B cell (primary cell): ENCODE data around the gene PDLIM4. TPM values are rescaled to one million over a fixed set of nuclear protein-coding genes. Genes with fewer than 3 reads are reported as not detected.

Experiments
- ATAC-seq: fragments of 200-7000 bp; cut with Tn5 transposase; one replicate; pipeline ENCODE4 v1.10.0; 2021; ENCODE audit warnings: low read depth, mild to moderate bottlenecking, moderate number of reproducible peaks, moderate library complexity
- CTCF ChIA-PET: fragments of 350-600 bp; sonication (Branson Sonifier 250); formaldehyde crosslinking; loops from one replicate; lab custom pipeline; 2021; ENCODE audit warnings: antibody characterized with exemption, inconsistent platforms; lab: Charles Lee
- POLR2A ChIA-PET: fragments of 350-600 bp; sonication (Branson Sonifier 250); formaldehyde crosslinking; loops from one replicate; lab custom pipeline; 2021; ENCODE audit warnings: antibody characterized with exemption; lab: Charles Lee
- DNase-seq: peaks from one replicate; pipeline ENCODE4 v3.0.0; 2013
- H2AFZ ChIP-seq: 2 replicates; pipeline ENCODE4 v1.6.1; 2012; ENCODE audit warnings: mild to moderate bottlenecking, low read depth, low read length; ENCODE audit not compliant: insufficient read depth, poor library complexity, severe bottlenecking
- H3K27ac ChIP-seq, 2 donors: 1 replicate in 1 of 2; 2 replicates in 1 of 2; pipeline ENCODE4 v1.5.1; 2012 to 2013; ENCODE audit warnings: low read length in 2 of 2, mild to moderate bottlenecking in 2 of 2, moderate library complexity in 1 of 2
- H3K27me3 ChIP-seq, 4 experiments: fragments of 200-600 bp in 1 of 4; sonication (generic) in 1 of 4; replicated peaks in 1 of 4; 1 replicate in 2 of 4; 2 replicates in 2 of 4; pipeline versions ENCODE4 v1.6.1 to v1.7.0; 2013 to 2016; ENCODE audit warnings: low read length in 3 of 4, mild to moderate bottlenecking in 2 of 4, mixed read lengths in 1 of 4, moderate library complexity in 1 of 4; ENCODE audit not compliant: insufficient read depth in 4 of 4, control insufficient read depth in 3 of 4; ENCODE audit errors: control extremely low read depth in 1 of 4
- H3K36me3 ChIP-seq, 2 experiments: replicated peaks in 1 of 2; 1 replicate in 1 of 2; 2 replicates in 1 of 2; pipeline versions ENCODE4 v1.6.1 to v1.7.1; 2013; ENCODE audit warnings: low read length in 1 of 2; ENCODE audit not compliant: insufficient read depth in 2 of 2, control insufficient read depth in 1 of 2; ENCODE audit errors: control extremely low read depth in 1 of 2, extremely low read depth in 1 of 2
- H3K4me1 ChIP-seq, 2 donors: fragments of 200-600 bp in 1 of 2; sonication (generic) in 1 of 2; 1 replicate in 1 of 2; 2 replicates in 1 of 2; pipeline versions ENCODE4 v1.5.1 to v1.6.1; 2013 to 2017; ENCODE audit warnings: low read length in 2 of 2; ENCODE audit not compliant: control insufficient read depth in 2 of 2, insufficient read depth in 2 of 2
- H3K4me2 ChIP-seq: replicated peaks from 2 replicates; pipeline ENCODE3; 2012; ENCODE audit warnings: mild to moderate bottlenecking, low read depth, low read length; ENCODE audit not compliant: poor library complexity, severe bottlenecking
- H3K4me3 ChIP-seq, 5 experiments: fragments of 200-600 bp in 1 of 5; sonication (generic) in 1 of 5; 1 replicate in 3 of 5; 2 replicates in 2 of 5; pipeline versions ENCODE4 v1.5.1 to v1.7.0; 2011 to 2016; ENCODE audit warnings: low read length in 4 of 5, mild to moderate bottlenecking in 4 of 5, low read depth in 2 of 5, control low read depth in 1 of 5, moderate library complexity in 1 of 5; ENCODE audit not compliant: insufficient read depth in 1 of 5; ENCODE audit errors: control extremely low read depth in 1 of 5, extremely low read depth in 1 of 5
- H3K79me2 ChIP-seq: fragments of 200-600 bp; sonication (generic); one replicate; pipeline ENCODE4 v1.6.0; 2016; ENCODE audit warnings: low read length; ENCODE audit not compliant: control insufficient read depth, insufficient read depth
- H3K9ac ChIP-seq: fragments of 200-600 bp; sonication (generic); 2 replicates; pipeline ENCODE4 v1.6.1; 2017; ENCODE audit warnings: mild to moderate bottlenecking, low read length, moderate library complexity
- H3K9me3 ChIP-seq, 3 donors: one replicate each; pipeline versions ENCODE4 v1.6.1 to v1.7.1; 2013; ENCODE audit warnings: low read length in 2 of 3; ENCODE audit not compliant: control insufficient read depth in 2 of 3, insufficient read depth in 1 of 3; ENCODE audit errors: control extremely low read depth in 1 of 3
- H4K20me1 ChIP-seq: 2 replicates; pipeline ENCODE4 v1.6.0; 2012; ENCODE audit warnings: mild to moderate bottlenecking, low read length; ENCODE audit not compliant: insufficient read depth, control insufficient read depth, poor library complexity, severe bottlenecking
- H3K27ac Mint-ChIP-seq: one replicate; pipeline ENCODE4 v1.8.0; 2021; ENCODE audit warnings: mixed read lengths
- H3K27me3 Mint-ChIP-seq: one replicate; pipeline ENCODE4 v1.8.0; 2021; ENCODE audit warnings: mixed read lengths
- H3K4me1 Mint-ChIP-seq: one replicate; pipeline ENCODE4 v1.8.0; 2021; ENCODE audit warnings: mixed read lengths
- H3K4me3 Mint-ChIP-seq: one replicate; pipeline ENCODE4 v1.8.0; 2021; ENCODE audit warnings: mixed read lengths
- H3K9me3 Mint-ChIP-seq: one replicate; pipeline ENCODE4 v1.8.0; 2022; ENCODE audit warnings: mixed read lengths; ENCODE audit not compliant: insufficient read depth
- CTCF ChIP-seq: fragments of 200-600 bp; IDR thresholded peaks from one replicate; pipeline ENCODE4 v1.8.0; 2022; ENCODE audit warnings: antibody characterized with exemption, mild to moderate bottlenecking
- EZH2 ChIP-seq: IDR thresholded peaks from 2 replicates; pipeline ENCODE4 v1.6.1; 2012; ENCODE audit warnings: borderline replicate concordance, low read depth, mild to moderate bottlenecking, moderate library complexity, low read length; ENCODE audit not compliant: insufficient read depth, poor library complexity, severe bottlenecking
- WGBS: methylation state at CpG from one replicate; pipeline ENCODE4 v1.1.5; 2013; ENCODE audit warnings: missing lambda C conversion rate; ENCODE audit not compliant: insufficient coverage; 5-methylcytosine and 5-hydroxymethylcytosine counted together
- intact Hi-C: fragments of 100-400 bp; cut with micrococcal nuclease; formaldehyde crosslinking; loops from one replicate; pipeline ENCODE4 v1.10.0; 2022
- polyA plus RNA-seq: library from polyadenylated mRNA; depleted of rRNA; stranded (reverse); fragments of >200 nt; gene quantifications from 2 replicates; pipeline ENCODE4 v1.2.3, GENCODE V29; 2012
- total RNA-seq, 2 donors: library from RNA; stranded (reverse); fragments of 120-200 nt in 1 of 2; gene quantifications; 1 replicate in 1 of 2; 2 replicates in 1 of 2; pipeline versions ENCODE4 v1.2.3 to v1.2.4, GENCODE V29; 2013 to 2022

PDLIM4 gene
- total and polyA plus RNA-seq, 2 donors (not counting 1 experiment from before 2014, with no cell fraction given), result not detected

GRCh38 chr5:132230871-132231270 lies 26.6 kb upstream of the PDLIM4 start:
- peaks cover 26 to 36% of the 10 kb centered on the region in 2 donors for H3K4me1 ChIP-seq
- H3K27me3 ChIP-seq, result peaks cover 0 to 15% (median 6%) of the 10 kb centered on the region in 4 experiments
- Mint-ChIP-seq H3K9me3 (no peaks in the 10 kb centered on the region), H3K4me1 (peaks cover 28% of the 10 kb centered on the region), H3K4me3 (no peak overlapping the region), H3K27me3 (peaks cover 16% of the 10 kb centered on the region), H3K27ac (no peak overlapping the region)
- no peaks in the 10 kb centered on the region for H4K20me1 ChIP-seq
- no peak overlapping the region for H3K27ac ChIP-seq
- no peak overlapping the region for H3K4me3 ChIP-seq
- ChIA-PET CTCF (interaction anchor here (1.4 kb wide), 1 partner anchor 13 kb away, joined by 3 read pairs; no protein-coding TSS in a partner anchor), POLR2A (no interaction called here)
- no peak overlapping the region for H2AFZ ChIP-seq
- ATAC-seq, result no peak
- no peak for DNase-seq
- TF ChIP-seq CTCF (no peak), EZH2 (no peak)
- H3K9ac ChIP-seq, result no peak overlapping the region
- peaks cover 0 to 14% (median 0%) of the 10 kb centered on the region in 3 donors for H3K9me3 ChIP-seq
- no peaks in the 10 kb centered on the region for H3K36me3 ChIP-seq
- WGBS, result 94% methylated on average over 9 of the region's 9 CpGs
- H3K79me2 ChIP-seq, result no peaks in the 10 kb centered on the region
- intact Hi-C loops, result no loop called here
- no peak overlapping the region for H3K4me2 ChIP-seq

- Histone ChIP-seq H3K27ac (no peak overlapping the region), H3K4me3 (no peak overlapping the region), H3K9ac (no peak overlapping the region), H3K79me2 (no peaks in the 10 kb centered on the region), H2AFZ (no peak overlapping the region), H3K4me2 (no peak overlapping the region), H3K27me3 (peaks cover 0 to 6% (median 0%) of the 10 kb centered on the region in 4 experiments), H3K4me1 (peaks cover 19 to 28% of the 10 kb centered on the region in 2 donors), H3K36me3 (no peaks in the 10 kb centered on the region), H4K20me1 (no peaks in the 10 kb centered on the region), H3K9me3 (peaks cover 0 to 4% (median 0%) of the 10 kb centered on the region in 3 donors)
- ChIA-PET CTCF (no interaction called here), POLR2A (no interaction called here)
- Mint-ChIP-seq H3K4me1 (peaks cover 23% of the 10 kb centered on the region), H3K9me3 (no peaks in the 10 kb centered on the region), H3K27me3 (peaks cover 10% of the 10 kb centered on the region), H3K27ac (no peak overlapping the region), H3K4me3 (no peak overlapping the region)
- DNase-seq (no peak), ATAC-seq (no peak)
- WGBS, result 72% methylated on average over 3 of the region's 3 CpGs
- intact Hi-C loops, result no loop called here
- TF ChIP-seq CTCF (no peak), EZH2 (no peak)
Measured at GRCh38 chr5:132232465-132232864, 25.0 kb upstream of the PDLIM4 start.
